GM18861 (cell line): ENCODE data around the gene SPEG.
"Not testable (repeated sequence)": the region's sequence is repeated elsewhere in the genome, so short reads cannot be mapped to it uniquely, and the experiment has no call there.

ENCODE experiments used
- ATAC-seq: cut with Tn5 transposase; IDR thresholded peaks from one replicate; pipeline ENCODE4 v1.9.1; 2021; ENCODE audit not compliant: unreplicated experiment

The SPEG gene

GRCh38 chr2:219434718-219435525, at the start of gene SPEG:
Gene SPEG (plus strand): TSS chr2:219434843. CDS start chr2:219434978, 135 bp downstream.
- ATAC-seq, result no peak

GRCh38 chr2:219384859-219385258, 49.8 kb upstream of the SPEG start:
- ATAC-seq, result no peak

- ATAC-seq, result no peak
Measured at GRCh38 chr2:219385958-219386520, 48.6 kb upstream of the SPEG start.

GRCh38 chr2:219386532-219387280, 47.9 kb upstream of the SPEG start:
- ATAC-seq, result no peak

- peak; percentile 43 for ATAC-seq
Measured at GRCh38 chr2:219387306-219388120, 47.1 kb upstream of the SPEG start, which contains the start of gene DNPEP. Gene DNPEP (minus strand): TSS chr2:219387912. CDS start chr2:219387794, 118 bp downstream.

- ATAC-seq, result peak; percentile 77
Measured at GRCh38 chr2:219388121-219388906, 46.3 kb upstream of the SPEG start.

- no peak for ATAC-seq
Measured at GRCh38 chr2:219388907-219389156, 45.8 kb upstream of the SPEG start.

GRCh38 chr2:219392754-219393153, 41.9 kb upstream of the SPEG start:
- no peak for ATAC-seq

- not testable (repeated sequence) for ATAC-seq
Measured at GRCh38 chr2:219395056-219395455, 39.6 kb upstream of the SPEG start.

GRCh38 chr2:219395609-219396008, 39.0 kb upstream of the SPEG start:
- no peak for ATAC-seq

GRCh38 chr2:219396863-219397457, 37.7 kb upstream of the SPEG start:
- no peak for ATAC-seq

- no peak for ATAC-seq
Measured at GRCh38 chr2:219398721-219399363, 35.8 kb upstream of the SPEG start.

GRCh38 chr2:219399716-219400478, 34.7 kb upstream of the SPEG start:
- no peak for ATAC-seq

- ATAC-seq, result no peak
Measured at GRCh38 chr2:219400562-219400961, 34.1 kb upstream of the SPEG start.

- ATAC-seq, result no peak
Measured at GRCh38 chr2:219401606-219402005, 33.0 kb upstream of the SPEG start.

- ATAC-seq, result peak; percentile 76
Measured at GRCh38 chr2:219402665-219403515, 31.8 kb upstream of the SPEG start.

GRCh38 chr2:219403861-219404260, 30.8 kb upstream of the SPEG start:
- ATAC-seq, result no peak
